H1 (cell line): ENCODE data around the gene TRIM46. TPM values are rescaled to one million over a fixed set of nuclear protein-coding genes. Genes with fewer than 3 reads are reported as not detected.
A peak's percentile ranks its signal among the peaks of the same experiment; 100 is the strongest.

Experiments used
- CTCF ChIA-PET: fragments of 300-600 bp; sonication (Branson Sonifier 250); formaldehyde crosslinking; loops from one replicate; lab custom pipeline; 2021; ENCODE audit not compliant: partially characterized antibody; lab: Charles Lee
- POLR2A ChIA-PET: fragments of 300-600 bp; sonication (Branson Sonifier 250); formaldehyde crosslinking; loops from one replicate; lab custom pipeline; 2021; ENCODE audit warnings: inconsistent platforms; ENCODE audit not compliant: partially characterized antibody; lab: Charles Lee
- DNase-seq, 2 experiments: peaks; one replicate each; pipeline versions ENCODE4 v3.0.0 to v3.0.0-alpha.2; 2010 to 2022; ENCODE audit warnings: low spot score in 2 of 2, low read depth in 1 of 2, mixed read lengths in 1 of 2
- FAIRE-seq: peaks from 2 replicates; lab custom pipeline; 2011; peaks lifted over from hg19 to GRCh38; lab: Jason Lieb, UNC
- H2AFZ ChIP-seq: 2 replicates; pipeline ENCODE4 v1.8.1; 2012; ENCODE audit warnings: low read length, inconsistent platforms
- H2AK5ac ChIP-seq: 2 replicates; pipeline ENCODE4 v1.6.1; 2013; ENCODE audit warnings: low read depth, low read length
- H2BK120ac ChIP-seq: replicated peaks from 2 replicates; pipeline ENCODE3; 2013; ENCODE audit warnings: low read depth, low read length, inconsistent platforms
- H2BK12ac ChIP-seq: 2 replicates; pipeline ENCODE4 v1.6.1; 2013; ENCODE audit warnings: low read depth, low read length
- H2BK15ac ChIP-seq: 2 replicates; pipeline ENCODE4 v1.6.1; 2013; ENCODE audit warnings: low read length
- H2BK20ac ChIP-seq: 2 replicates; pipeline ENCODE4 v1.6.1; 2013; ENCODE audit warnings: low read length
- H2BK5ac ChIP-seq: 2 replicates; pipeline ENCODE4 v1.6.1; 2013; ENCODE audit warnings: low read depth, low read length
- H3K14ac ChIP-seq: 2 replicates; pipeline ENCODE4 v1.6.1; 2013; ENCODE audit warnings: inconsistent platforms; ENCODE audit not compliant: insufficient read length
- H3K18ac ChIP-seq: 2 replicates; pipeline ENCODE4 v1.6.1; 2013; ENCODE audit warnings: low read length; ENCODE audit errors: extremely low read depth
- H3K23ac ChIP-seq: 2 replicates; pipeline ENCODE4 v1.6.1; 2013; ENCODE audit warnings: inconsistent platforms; ENCODE audit not compliant: insufficient read length
- H3K23me2 ChIP-seq: 2 replicates; pipeline ENCODE4 v1.6.1; 2013; ENCODE audit warnings: low read depth, low read length
- H3K27ac ChIP-seq: 2 replicates; pipeline ENCODE4 v1.6.1; 2011; ENCODE audit warnings: low read depth, low read length, inconsistent platforms
- H3K27me3 ChIP-seq, 4 experiments: replicated peaks in 1 of 4; 1 replicate in 1 of 4; 2 replicates in 3 of 4; pipeline versions ENCODE4 v1.6.1 to v1.8.1; 2011 to 2013; ENCODE audit warnings: low read length in 3 of 4, mild to moderate bottlenecking in 3 of 4, inconsistent platforms in 2 of 4, mixed read lengths in 2 of 4, moderate library complexity in 1 of 4; ENCODE audit not compliant: control insufficient read depth in 3 of 4, insufficient read depth in 3 of 4; ENCODE audit errors: extremely low read depth in 1 of 4
- H3K36me3 ChIP-seq, 4 experiments: 2 replicates each; pipeline versions ENCODE4 v1.6.1 to v1.8.1; 2011 to 2013; ENCODE audit warnings: mild to moderate bottlenecking in 4 of 4, low read length in 3 of 4, moderate library complexity in 2 of 4, control low read depth in 1 of 4, inconsistent platforms in 1 of 4; ENCODE audit not compliant: insufficient read depth in 4 of 4, control insufficient read depth in 2 of 4
- H3K4ac ChIP-seq: replicated peaks from 2 replicates; pipeline ENCODE3; 2013; ENCODE audit warnings: low read length, low read depth, mixed read lengths, inconsistent platforms; ENCODE audit not compliant: insufficient read length
- H3K4me1 ChIP-seq, 4 experiments: replicated peaks in 1 of 4; 1 replicate in 1 of 4; 2 replicates in 3 of 4; pipeline versions ENCODE4 v1.6.1 to v1.8.1; 2011 to 2013; ENCODE audit warnings: low read length in 3 of 4, inconsistent platforms in 2 of 4, mixed read lengths in 1 of 4; ENCODE audit not compliant: insufficient read depth in 4 of 4, control insufficient read depth in 3 of 4
- H3K4me2 ChIP-seq, 2 experiments: 2 replicates each; pipeline versions ENCODE4 v1.6.1 to v1.8.1; 2011 to 2013; ENCODE audit warnings: low read depth in 2 of 2, low read length in 2 of 2, control low read depth in 1 of 2, inconsistent platforms in 1 of 2, mild to moderate bottlenecking in 1 of 2; ENCODE audit not compliant: insufficient read depth in 1 of 2
- H3K4me3 ChIP-seq, 4 experiments: fragments of 200-600, 300-600 bp in 1 of 4; sonication (generic), shearing (Covaris generic), sonication (Bioruptor Twin) in 1 of 4; 2 replicates each; pipeline versions ENCODE4 v1.5.1 to v1.8.1; 2011 to 2016; ENCODE audit warnings: low read length in 4 of 4, low read depth in 3 of 4, control low read depth in 2 of 4, inconsistent platforms in 2 of 4, mild to moderate bottlenecking in 2 of 4, mixed read lengths in 1 of 4, moderate library complexity in 1 of 4; ENCODE audit not compliant: insufficient read depth in 2 of 4; ENCODE audit errors: extremely low read depth in 1 of 4
- H3K56ac ChIP-seq: replicated peaks from 2 replicates; pipeline ENCODE3; 2013; ENCODE audit warnings: low read depth, mild to moderate bottlenecking, mixed read lengths, low read length, inconsistent platforms; ENCODE audit not compliant: insufficient read length
- H3K79me1 ChIP-seq: 2 replicates; pipeline ENCODE4 v1.6.1; 2013; ENCODE audit warnings: low read depth, low read length, control low read depth
- H3K79me2 ChIP-seq, 2 experiments: 2 replicates each; pipeline versions ENCODE4 v1.6.1 to v1.8.1; 2012 to 2013; ENCODE audit warnings: low read length in 2 of 2, mild to moderate bottlenecking in 2 of 2, inconsistent platforms in 1 of 2; ENCODE audit not compliant: insufficient read depth in 2 of 2, control insufficient read depth in 1 of 2
- H3K9ac ChIP-seq, 4 experiments: replicated peaks in 1 of 4; 1 replicate in 1 of 4; 2 replicates in 3 of 4; pipeline versions ENCODE4 v1.6.1 to v1.8.1; 2011 to 2013; ENCODE audit warnings: low read depth in 3 of 4, low read length in 3 of 4, control low read depth in 2 of 4, mild to moderate bottlenecking in 2 of 4, moderate library complexity in 2 of 4, inconsistent platforms in 1 of 4; ENCODE audit errors: extremely low read depth in 1 of 4
- H3K9me3 ChIP-seq, 2 experiments: 2 replicates each; pipeline versions ENCODE4 v1.6.1 to v1.8.1; 2012 to 2013; ENCODE audit warnings: mild to moderate bottlenecking in 2 of 2, moderate library complexity in 2 of 2, control low read depth in 1 of 2, inconsistent platforms in 1 of 2, low read depth in 1 of 2, low read length in 1 of 2, mixed read lengths in 1 of 2; ENCODE audit not compliant: insufficient read depth in 2 of 2
- H4K20me1 ChIP-seq, 2 experiments: replicated peaks in 1 of 2; 2 replicates each; pipeline versions ENCODE3 to v1.8.1; 2011 to 2013; ENCODE audit warnings: inconsistent platforms in 2 of 2, low read length in 2 of 2, mild to moderate bottlenecking in 1 of 2; ENCODE audit not compliant: insufficient read depth in 2 of 2, control insufficient read depth in 1 of 2
- H4K5ac ChIP-seq: 2 replicates; pipeline ENCODE4 v1.6.1; 2013; ENCODE audit warnings: low read length, low read depth, mixed read lengths, inconsistent platforms; ENCODE audit not compliant: insufficient read length
- H4K8ac ChIP-seq: 2 replicates; pipeline ENCODE4 v1.8.0; 2013; ENCODE audit warnings: mild to moderate bottlenecking, moderate library complexity, low read length, inconsistent platforms; ENCODE audit not compliant: insufficient read depth; ENCODE audit errors: extremely low read depth
- H4K91ac ChIP-seq: replicated peaks from 2 replicates; pipeline ENCODE3; 2013; ENCODE audit warnings: low read length, mixed read lengths, inconsistent platforms; ENCODE audit not compliant: insufficient read length
- CHD1 ChIP-seq: IDR thresholded peaks from 2 replicates; pipeline ENCODE4 v1.6.1; 2012; ENCODE audit warnings: low read depth, low read length, improper control_type of control experiment
- EGR1 ChIP-seq: IDR thresholded peaks from 2 replicates; pipeline ENCODE4 v1.6.1; 2011; ENCODE audit warnings: low read depth, low read length, borderline replicate concordance
- KDM4A ChIP-seq: IDR thresholded peaks from one replicate; pipeline ENCODE4 v1.7.1; 2012; ENCODE audit warnings: low read depth, mild to moderate bottlenecking, moderate library complexity, low read length, inconsistent platforms; ENCODE audit not compliant: severe bottlenecking
- NRF1 ChIP-seq: IDR thresholded peaks from 2 replicates; pipeline ENCODE4 v1.6.1; 2011; ENCODE audit warnings: mild to moderate bottlenecking, low read depth, low read length, improper control_type of control experiment
- RBBP5 ChIP-seq: IDR thresholded peaks from 2 replicates; pipeline ENCODE4 v1.7.1; 2012; ENCODE audit warnings: low read depth, mild to moderate bottlenecking, inconsistent platforms, low read length, moderate library complexity, borderline replicate concordance
- SP4 ChIP-seq: IDR thresholded peaks from 2 replicates; pipeline ENCODE4 v1.6.1; 2012; ENCODE audit warnings: low read length, inconsistent platforms
- WGBS, 2 experiments: shearing (Covaris generic) in 1 of 2; methylation state at CpG; one replicate each; pipeline versions ENCODE4 v1.1.6 to v1.1.7; 2013 to 2015; ENCODE audit warnings: low lambda C conversion rate in 2 of 2, mixed read lengths in 2 of 2, inconsistent platforms in 1 of 2, low coverage in 1 of 2, missing lambda C conversion rate in 1 of 2; ENCODE audit not compliant: insufficient replicate concordance in 2 of 2, insufficient coverage in 1 of 2, insufficient read length in 1 of 2; ENCODE audit errors: extremely low coverage in 1 of 2, missing lambda C conversion rate in 1 of 2; 5-methylcytosine and 5-hydroxymethylcytosine counted together
- polyA plus RNA-seq, 7 experiments: library from polyadenylated mRNA; depleted of rRNA in 3 of 7; stranded (reverse) in 5 of 7; unstranded in 2 of 7; fragments of >200 nt in 5 of 7; fragments of 200-250 nt in 2 of 7; gene quantifications; 1 replicate in 5 of 7; 2 replicates in 1 of 7; 4 replicates in 1 of 7; pipeline versions ENCODE4 v1.2.1 to v1.2.3, GENCODE V29; 2011 to 2013; ENCODE audit warnings: missing spikeins in 2 of 7, mixed read lengths in 2 of 7
- total RNA-seq: library from RNA; stranded (reverse); fragmentation: NEBNext Ultra II Directional; extraction: Animal tissue kit (Norgen Biotek cat#: 25700); gene quantifications from 2 replicates; pipeline ENCODE4 v1.2.1, GENCODE V29; 2021
- TF ChIP-seq, protein P1 (sequence below): IDR thresholded peaks from 2 replicates; pipeline ENCODE4 v1.6.1; 2012; ENCODE audit warnings: inconsistent platforms
- TF ChIP-seq, protein P2 (sequence below), 3 experiments: IDR thresholded peaks; 1 replicate in 2 of 3; 2 replicates in 1 of 3; pipeline versions ENCODE4 v1.5.1 to v1.6.1; 2011; ENCODE audit warnings: low read length in 3 of 3, mild to moderate bottlenecking in 3 of 3, inconsistent platforms in 2 of 3, low read depth in 1 of 3, moderate library complexity in 1 of 3; ENCODE audit not compliant: insufficient read depth in 1 of 3; ENCODE audit errors: control extremely low read depth in 1 of 3

Gene TRIM46
- total and polyA plus RNA-seq, 2 of the 8 experiments (the other 6 are each of a cell fraction or from before 2014, with no cell fraction given): 15.5 to 21.6 TPM

DNA sequence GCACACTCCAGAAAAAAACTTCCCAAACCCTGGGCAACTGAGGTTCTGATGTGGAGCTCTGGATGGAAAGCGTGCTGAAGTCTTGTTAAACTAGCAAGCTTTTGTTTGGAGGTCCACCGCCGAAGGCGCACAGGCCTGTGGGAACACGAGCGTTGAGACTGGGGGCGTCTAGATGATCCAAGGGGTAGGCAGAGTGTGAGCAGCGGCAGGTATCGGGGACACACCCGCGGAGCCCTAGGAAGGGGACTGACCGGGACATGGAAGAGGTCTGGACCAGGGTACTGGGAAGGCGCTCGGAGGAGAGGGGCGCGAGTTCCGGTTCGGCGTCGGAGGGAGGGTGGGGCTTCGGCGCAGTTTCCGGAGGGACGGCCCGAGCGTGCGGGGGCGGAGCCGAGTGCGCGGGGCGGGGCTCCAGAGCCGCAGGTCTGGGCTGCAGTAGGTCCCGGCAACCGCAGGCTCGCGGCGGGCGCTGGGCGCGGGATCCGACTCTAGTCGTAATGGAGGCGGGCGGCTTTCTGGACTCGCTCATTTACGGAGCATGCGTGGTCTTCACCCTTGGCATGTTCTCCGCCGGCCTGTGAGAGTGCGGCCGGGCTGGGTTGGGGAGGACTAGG lies 38.1 kb upstream of the TRIM46 start, which contains the start of gene SLC50A1:
TSS of gene SLC50A1 (plus strand) at position 438 of the 614 bp plus-strand sequence. CDS start at position 498, 60 bp downstream.
- no peak for FAIRE-seq
- Histone ChIP-seq H3K27ac (peak within 1 kb of the TSS; percentile 61; the same call in 1 of the 2 replicates), H3K79me2 (peaks cover 0 to 2% of the 10 kb centered on the region in 2 experiments; a peak in 1 of 4 replicates)
- no peak for TF ChIP-seq SP4
- TF ChIP-seq, protein P1, sequence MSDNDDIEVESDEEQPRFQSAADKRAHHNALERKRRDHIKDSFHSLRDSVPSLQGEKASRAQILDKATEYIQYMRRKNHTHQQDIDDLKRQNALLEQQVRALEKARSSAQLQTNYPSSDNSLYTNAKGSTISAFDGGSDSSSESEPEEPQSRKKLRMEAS: peak; percentile 41; the same call in 1 of the 2 replicates
- 0 out of 2 replicates have a peak, but pooled peaks have one; percentile 18 for TF ChIP-seq NRF1
- TF ChIP-seq RBBP5: no peak; the same call in 1 of the 2 replicates
- peak; percentile 71 for TF ChIP-seq KDM4A
- TF ChIP-seq CHD1: no peak
- TF ChIP-seq EGR1: peak; percentile 89; the same call in 1 of the 2 replicates
- TF ChIP-seq, protein P2, sequence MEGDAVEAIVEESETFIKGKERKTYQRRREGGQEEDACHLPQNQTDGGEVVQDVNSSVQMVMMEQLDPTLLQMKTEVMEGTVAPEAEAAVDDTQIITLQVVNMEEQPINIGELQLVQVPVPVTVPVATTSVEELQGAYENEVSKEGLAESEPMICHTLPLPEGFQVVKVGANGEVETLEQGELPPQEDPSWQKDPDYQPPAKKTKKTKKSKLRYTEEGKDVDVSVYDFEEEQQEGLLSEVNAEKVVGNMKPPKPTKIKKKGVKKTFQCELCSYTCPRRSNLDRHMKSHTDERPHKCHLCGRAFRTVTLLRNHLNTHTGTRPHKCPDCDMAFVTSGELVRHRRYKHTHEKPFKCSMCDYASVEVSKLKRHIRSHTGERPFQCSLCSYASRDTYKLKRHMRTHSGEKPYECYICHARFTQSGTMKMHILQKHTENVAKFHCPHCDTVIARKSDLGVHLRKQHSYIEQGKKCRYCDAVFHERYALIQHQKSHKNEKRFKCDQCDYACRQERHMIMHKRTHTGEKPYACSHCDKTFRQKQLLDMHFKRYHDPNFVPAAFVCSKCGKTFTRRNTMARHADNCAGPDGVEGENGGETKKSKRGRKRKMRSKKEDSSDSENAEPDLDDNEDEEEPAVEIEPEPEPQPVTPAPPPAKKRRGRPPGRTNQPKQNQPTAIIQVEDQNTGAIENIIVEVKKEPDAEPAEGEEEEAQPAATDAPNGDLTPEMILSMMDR (IDR thresholded peaks at IDR 0.05; ENCODE audit: control extremely low read depth in 1 of 3, insufficient read depth in 1 of 3, low read depth in 1 of 3, low read length in 3 of 3): peak in 1 of 3 experiments; percentile 28; a peak in 2 of 4 replicates

More for the DNA sequence above, 38.1 kb upstream of the TRIM46 start, which contains the start of gene SLC50A1:
- Histone ChIP-seq H3K18ac (peak within 1 kb of the TSS; percentile 98), H3K14ac (no peak within 1 kb of the TSS), H3K56ac (peak within 1 kb of the TSS; percentile 85), H3K27me3 (no peaks in the 10 kb centered on the region), H3K36me3 (peaks cover 0 to 4% (median under 1%) of the 10 kb centered on the region in 4 experiments; a peak in 2 of 8 replicates), H3K4me2 (peak within 1 kb of the TSS; percentile 79 to 92), H2BK5ac (peak within 1 kb of the TSS; percentile 98), H2BK20ac (no peak within 1 kb of the TSS), H2BK12ac (peak within 1 kb of the TSS; percentile 86; the same call in 1 of the 2 replicates), H3K9me3 (no peaks in the 10 kb centered on the region), H3K9ac (peak within 1 kb of the TSS; percentile 56 to 75 (median 72)), H2BK15ac (peak within 1 kb of the TSS; percentile 94), H2BK120ac (no peak within 1 kb of the TSS), H3K4me3 (peak within 1 kb of the TSS; percentile 67 to 89 (median 85)), H2AFZ (peak within 1 kb of the TSS; percentile 59; the same call in 1 of the 2 replicates), H4K91ac (peak within 1 kb of the TSS; percentile 86), H3K4me1 (peaks cover 4 to 26% (median 10%) of the 10 kb centered on the region in 4 experiments; a peak in 5 of 7 replicates), H4K20me1 (no peaks in the 10 kb centered on the region), H3K4ac (peak within 1 kb of the TSS; percentile 63), H4K5ac (peak within 1 kb of the TSS; percentile 98), H4K8ac (peak within 1 kb of the TSS; percentile 90), H3K79me1 (no peaks in the 10 kb centered on the region; the same call in 1 of the 2 replicates), H3K23ac (no peak within 1 kb of the TSS), H2AK5ac (no peak within 1 kb of the TSS), H3K23me2 (peaks cover 10% of the 10 kb centered on the region; the same call in 1 of the 2 replicates)
- DNase-seq: peak; percentile 76 to 97
- CTCF ChIA-PET: interaction anchor here (1.2 to 14.2 kb wide), 4 partner anchors 15 to 44 kb away, joined by 3 to 187 read pairs (median 40); partner anchors contain the start of genes KRTCAP2 and TRIM46
- WGBS, 2 experiments: 1% methylated on average over 49 of the region's 52 CpGs; no CpG with 5 or more reads in 1 of the 2 experiments
- POLR2A ChIA-PET: interaction anchor here (0.6 to 2.4 kb wide), 15 partner anchors 9 to 91 kb away, joined by 3 to 14 read pairs (median 4); partner anchors contain the start of genes KRTCAP2, MTX1 and THBS3
